Esophagus (tissue), 2 donors: ENCODE data around the gene SORCS2. TPM values are rescaled to one million over a fixed set of nuclear protein-coding genes. Genes with fewer than 3 reads are reported as not detected.

ENCODE experiments used
- H3K27ac ChIP-seq, 2 donors: one replicate each; pipeline ENCODE4 v1.5.1; 2013; ENCODE audit warnings: low read depth in 2 of 2, mild to moderate bottlenecking in 2 of 2, inconsistent platforms in 1 of 2, low read length in 1 of 2, moderate library complexity in 1 of 2
- H3K27me3 ChIP-seq, 2 donors: one replicate each; pipeline ENCODE4 v1.6.1; 2013; ENCODE audit warnings: low read length in 2 of 2, control low read depth in 1 of 2, mild to moderate bottlenecking in 1 of 2; ENCODE audit not compliant: insufficient read depth in 2 of 2, control insufficient read depth in 1 of 2
- H3K36me3 ChIP-seq, 2 donors: one replicate each; pipeline ENCODE4 v1.6.1; 2013; ENCODE audit warnings: low read length in 1 of 2; ENCODE audit not compliant: control insufficient read depth in 2 of 2, insufficient read depth in 2 of 2
- H3K4me1 ChIP-seq, 2 donors: one replicate each; pipeline ENCODE4 v1.6.1; 2013; ENCODE audit warnings: low read length in 1 of 2; ENCODE audit not compliant: control insufficient read depth in 2 of 2, insufficient read depth in 2 of 2
- H3K4me3 ChIP-seq, 2 donors: one replicate each; pipeline ENCODE4 v1.5.1; 2013; ENCODE audit warnings: low read length in 2 of 2, mild to moderate bottlenecking in 2 of 2, low read depth in 1 of 2, moderate library complexity in 1 of 2
- H3K9me3 ChIP-seq, 2 donors: one replicate each; pipeline ENCODE4 v1.6.1; 2013; ENCODE audit warnings: mild to moderate bottlenecking in 2 of 2, low read depth in 1 of 2, low read length in 1 of 2, moderate library complexity in 1 of 2; ENCODE audit not compliant: control insufficient read depth in 2 of 2, insufficient read depth in 1 of 2
- WGBS, 2 donors: extraction: QIAGEN DNeasy Blood & Tissue Kit; methylation state at CpG; one replicate each; pipeline ENCODE4 v1.1.7; 2013; 5-methylcytosine and 5-hydroxymethylcytosine counted together
- polyA plus RNA-seq, 2 donors: library from polyadenylated mRNA; stranded (reverse); fragments of 200-250 nt; gene quantifications; one replicate each; pipeline ENCODE4 v1.2.3, GENCODE V29; 2013
- donor health status: healthy with polysubstance abuse.
- donor health status: Bipolar disorder and iron deficiency.

SORCS2 gene
- polyA plus RNA-seq, 2 donors = 1.1 to 1.2 TPM

GRCh38 chr4:7668271-7668670 is 475.9 kb downstream of the SORCS2 start:
- H3K27ac ChIP-seq = no peak overlapping the region

GRCh38 chr4:7668826-7669225 is 476.5 kb downstream of the SORCS2 start:
- H3K4me3 ChIP-seq = no peak overlapping the region
- no peaks in the 10 kb centered on the region for H3K27me3 ChIP-seq
- peaks cover 0 to 2% of the 10 kb centered on the region in 2 donors for H3K9me3 ChIP-seq
- H3K36me3 ChIP-seq = no peaks in the 10 kb centered on the region
- 77 to 80% methylated on average over 4 of the region's 4 CpGs for WGBS, 2 donors
- H3K4me1 ChIP-seq = peaks cover 0 to 3% of the 10 kb centered on the region in 2 donors
- H3K27ac ChIP-seq = no peak overlapping the region

More at GRCh38 chr4:7668271-7668670, 475.9 kb downstream of the SORCS2 start:
- Histone ChIP-seq H3K4me3 (no peak overlapping the region), H3K27me3 (no peaks in the 10 kb centered on the region), H3K4me1 (peaks cover 0 to 3% of the 10 kb centered on the region in 2 donors), H3K36me3 (no peaks in the 10 kb centered on the region), H3K9me3 (peaks cover 0 to 2% of the 10 kb centered on the region in 2 donors)
- 78 to 81% methylated on average over 4 of the region's 4 CpGs for WGBS, 2 donors

GRCh38 chr4:7672601-7673000 is 480.3 kb downstream of the SORCS2 start:
- H3K9me3 ChIP-seq = no peaks in the 10 kb centered on the region
- H3K4me1 ChIP-seq = no peaks in the 10 kb centered on the region
- H3K4me3 ChIP-seq = no peak overlapping the region
- no peaks in the 10 kb centered on the region for H3K36me3 ChIP-seq
- no peaks in the 10 kb centered on the region for H3K27me3 ChIP-seq
- no peak overlapping the region for H3K27ac ChIP-seq
- 80 to 84% methylated on average over 4 of the region's 4 CpGs for WGBS, 2 donors

- H3K36me3 ChIP-seq = no peaks in the 10 kb centered on the region
- no peak overlapping the region for H3K4me3 ChIP-seq
- no peak overlapping the region for H3K27ac ChIP-seq
- WGBS, 2 donors = 88 to 90% methylated on average over 9 of the region's 9 CpGs
- no peaks in the 10 kb centered on the region for H3K9me3 ChIP-seq
- H3K27me3 ChIP-seq = no peaks in the 10 kb centered on the region
- H3K4me1 ChIP-seq = no peaks in the 10 kb centered on the region
Measured at GRCh38 chr4:7673121-7673520, 480.8 kb downstream of the SORCS2 start.

- Histone ChIP-seq H3K9me3 (no peaks in the 10 kb centered on the region), H3K4me1 (no peaks in the 10 kb centered on the region), H3K4me3 (no peak overlapping the region), H3K27me3 (no peaks in the 10 kb centered on the region), H3K27ac (no peak overlapping the region), H3K36me3 (no peaks in the 10 kb centered on the region)
- 71 to 84% methylated on average over 7 of the region's 7 CpGs for WGBS, 2 donors
Measured at GRCh38 chr4:7674706-7675105, 482.4 kb downstream of the SORCS2 start.

GRCh38 chr4:7675136-7675535 is 482.8 kb downstream of the SORCS2 start:
- Histone ChIP-seq H3K4me1 (no peaks in the 10 kb centered on the region), H3K27ac (no peak overlapping the region), H3K9me3 (no peaks in the 10 kb centered on the region), H3K27me3 (no peaks in the 10 kb centered on the region), H3K36me3 (no peaks in the 10 kb centered on the region), H3K4me3 (no peak overlapping the region)
- 76 to 77% methylated on average over 6 of the region's 6 CpGs for WGBS, 2 donors

GRCh38 chr4:7675612-7676320 is 483.4 kb downstream of the SORCS2 start:
- Histone ChIP-seq H3K4me1 (no peaks in the 10 kb centered on the region), H3K27ac (no peak overlapping the region), H3K36me3 (no peaks in the 10 kb centered on the region), H3K4me3 (no peak overlapping the region), H3K9me3 (no peaks in the 10 kb centered on the region), H3K27me3 (no peaks in the 10 kb centered on the region)
- WGBS, 2 donors = 82 to 85% methylated on average over 27 to 28 of the region's 28 CpGs

GRCh38 chr4:7676398-7676922 is 484.1 kb downstream of the SORCS2 start:
- H3K27me3 ChIP-seq = no peaks in the 10 kb centered on the region
- H3K4me3 ChIP-seq = no peak overlapping the region
- 34 to 46% methylated on average over 4 of the region's 4 CpGs for WGBS, 2 donors
- H3K36me3 ChIP-seq = no peaks in the 10 kb centered on the region
- H3K27ac ChIP-seq = no peak overlapping the region
- no peaks in the 10 kb centered on the region for H3K9me3 ChIP-seq
- H3K4me1 ChIP-seq = no peaks in the 10 kb centered on the region

- H3K4me3 ChIP-seq = no peak overlapping the region
- no peaks in the 10 kb centered on the region for H3K9me3 ChIP-seq
- H3K27me3 ChIP-seq = no peaks in the 10 kb centered on the region
- H3K27ac ChIP-seq = no peak overlapping the region
- H3K36me3 ChIP-seq = no peaks in the 10 kb centered on the region
- no peaks in the 10 kb centered on the region for H3K4me1 ChIP-seq
- WGBS, 2 donors = 79 to 83% methylated on average over 15 of the region's 15 CpGs
Measured at GRCh38 chr4:7677086-7677485, 484.7 kb downstream of the SORCS2 start.

GRCh38 chr4:7677799-7678301 is 485.5 kb downstream of the SORCS2 start:
- Histone ChIP-seq H3K4me1 (no peaks in the 10 kb centered on the region), H3K9me3 (no peaks in the 10 kb centered on the region), H3K4me3 (no peak overlapping the region), H3K27me3 (no peaks in the 10 kb centered on the region), H3K27ac (no peak overlapping the region), H3K36me3 (no peaks in the 10 kb centered on the region)
- whole genome bisulfite sequencing, 2 donors = 52 to 63% methylated on average over 11 of the region's 11 CpGs
